ENCODE measurements around the gene SLC24A3.

DNA sequence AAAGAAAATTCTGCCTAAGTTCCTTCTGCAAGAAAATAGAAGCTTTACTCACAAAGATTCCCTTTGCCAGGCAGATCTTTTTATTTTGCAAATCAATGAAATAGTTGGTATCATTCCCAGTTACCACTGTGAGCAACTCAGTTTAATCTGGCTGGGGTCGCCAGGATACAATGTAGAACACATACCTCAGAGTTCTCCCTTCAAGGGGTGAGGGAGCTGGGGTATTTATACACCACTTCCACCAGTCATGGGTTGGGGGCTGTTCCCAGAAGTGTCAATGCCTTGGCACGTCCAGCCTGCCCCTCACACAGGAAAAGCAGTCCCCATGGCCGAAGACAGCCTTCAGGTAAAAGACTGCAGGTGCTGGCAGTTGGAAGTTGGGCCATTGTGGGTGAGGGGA lies 86.2 kb downstream of the SLC24A3 start:
- TF ChIP-seq TOX (CRISPR knock-in tag; IDR thresholded peaks at IDR 0.05; ENCODE audit: borderline replicate concordance): no peak
- no peak for TF ChIP-seq ZFP30 (CRISPR knock-in tag; IDR thresholded peaks at IDR 0.05)
- TF ChIP-seq, protein P1, sequence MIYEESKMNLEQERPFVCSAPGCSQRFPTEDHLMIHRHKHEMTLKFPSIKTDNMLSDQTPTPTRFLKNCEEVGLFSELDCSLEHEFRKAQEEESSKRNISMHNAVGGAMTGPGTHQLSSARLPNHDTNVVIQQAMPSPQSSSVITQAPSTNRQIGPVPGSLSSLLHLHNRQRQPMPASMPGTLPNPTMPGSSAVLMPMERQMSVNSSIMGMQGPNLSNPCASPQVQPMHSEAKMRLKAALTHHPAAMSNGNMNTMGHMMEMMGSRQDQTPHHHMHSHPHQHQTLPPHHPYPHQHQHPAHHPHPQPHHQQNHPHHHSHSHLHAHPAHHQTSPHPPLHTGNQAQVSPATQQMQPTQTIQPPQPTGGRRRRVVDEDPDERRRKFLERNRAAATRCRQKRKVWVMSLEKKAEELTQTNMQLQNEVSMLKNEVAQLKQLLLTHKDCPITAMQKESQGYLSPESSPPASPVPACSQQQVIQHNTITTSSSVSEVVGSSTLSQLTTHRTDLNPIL (CRISPR knock-in tag; IDR thresholded peaks at IDR 0.05; ENCODE audit: low read depth): no peak
- TF ChIP-seq, protein P2, sequence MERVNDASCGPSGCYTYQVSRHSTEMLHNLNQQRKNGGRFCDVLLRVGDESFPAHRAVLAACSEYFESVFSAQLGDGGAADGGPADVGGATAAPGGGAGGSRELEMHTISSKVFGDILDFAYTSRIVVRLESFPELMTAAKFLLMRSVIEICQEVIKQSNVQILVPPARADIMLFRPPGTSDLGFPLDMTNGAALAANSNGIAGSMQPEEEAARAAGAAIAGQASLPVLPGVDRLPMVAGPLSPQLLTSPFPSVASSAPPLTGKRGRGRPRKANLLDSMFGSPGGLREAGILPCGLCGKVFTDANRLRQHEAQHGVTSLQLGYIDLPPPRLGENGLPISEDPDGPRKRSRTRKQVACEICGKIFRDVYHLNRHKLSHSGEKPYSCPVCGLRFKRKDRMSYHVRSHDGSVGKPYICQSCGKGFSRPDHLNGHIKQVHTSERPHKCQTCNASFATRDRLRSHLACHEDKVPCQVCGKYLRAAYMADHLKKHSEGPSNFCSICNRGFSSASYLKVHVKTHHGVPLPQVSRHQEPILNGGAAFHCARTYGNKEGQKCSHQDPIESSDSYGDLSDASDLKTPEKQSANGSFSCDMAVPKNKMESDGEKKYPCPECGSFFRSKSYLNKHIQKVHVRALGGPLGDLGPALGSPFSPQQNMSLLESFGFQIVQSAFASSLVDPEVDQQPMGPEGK (CRISPR knock-in tag; IDR thresholded peaks at IDR 0.05; ENCODE audit: borderline replicate concordance): no peak
- TF ChIP-seq, protein P3, sequence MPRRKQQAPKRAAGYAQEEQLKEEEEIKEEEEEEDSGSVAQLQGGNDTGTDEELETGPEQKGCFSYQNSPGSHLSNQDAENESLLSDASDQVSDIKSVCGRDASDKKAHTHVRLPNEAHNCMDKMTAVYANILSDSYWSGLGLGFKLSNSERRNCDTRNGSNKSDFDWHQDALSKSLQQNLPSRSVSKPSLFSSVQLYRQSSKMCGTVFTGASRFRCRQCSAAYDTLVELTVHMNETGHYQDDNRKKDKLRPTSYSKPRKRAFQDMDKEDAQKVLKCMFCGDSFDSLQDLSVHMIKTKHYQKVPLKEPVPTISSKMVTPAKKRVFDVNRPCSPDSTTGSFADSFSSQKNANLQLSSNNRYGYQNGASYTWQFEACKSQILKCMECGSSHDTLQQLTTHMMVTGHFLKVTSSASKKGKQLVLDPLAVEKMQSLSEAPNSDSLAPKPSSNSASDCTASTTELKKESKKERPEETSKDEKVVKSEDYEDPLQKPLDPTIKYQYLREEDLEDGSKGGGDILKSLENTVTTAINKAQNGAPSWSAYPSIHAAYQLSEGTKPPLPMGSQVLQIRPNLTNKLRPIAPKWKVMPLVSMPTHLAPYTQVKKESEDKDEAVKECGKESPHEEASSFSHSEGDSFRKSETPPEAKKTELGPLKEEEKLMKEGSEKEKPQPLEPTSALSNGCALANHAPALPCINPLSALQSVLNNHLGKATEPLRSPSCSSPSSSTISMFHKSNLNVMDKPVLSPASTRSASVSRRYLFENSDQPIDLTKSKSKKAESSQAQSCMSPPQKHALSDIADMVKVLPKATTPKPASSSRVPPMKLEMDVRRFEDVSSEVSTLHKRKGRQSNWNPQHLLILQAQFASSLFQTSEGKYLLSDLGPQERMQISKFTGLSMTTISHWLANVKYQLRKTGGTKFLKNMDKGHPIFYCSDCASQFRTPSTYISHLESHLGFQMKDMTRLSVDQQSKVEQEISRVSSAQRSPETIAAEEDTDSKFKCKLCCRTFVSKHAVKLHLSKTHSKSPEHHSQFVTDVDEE (CRISPR knock-in tag; IDR thresholded peaks at IDR 0.05): no peak
- no peak for TF ChIP-seq ARNTL (CRISPR knock-in tag; IDR thresholded peaks at IDR 0.05; ENCODE audit: borderline replicate concordance, low read depth)
- TF ChIP-seq ZC3H10 (CRISPR knock-in tag; IDR thresholded peaks at IDR 0.05): no peak
- TF ChIP-seq PPARA (CRISPR knock-in tag; IDR thresholded peaks at IDR 0.05; ENCODE audit: borderline replicate concordance): no peak
